Stimulated activated CD8-positive, alpha-beta memory T cell treated with anti-CD3 and anti-CD28 coated beads, Interleukin-7, amount 100 ng/mL, for 24 hours (primary cell): ENCODE measurements around the gene DMBT1.

Experiments used
- DNase-seq: peaks from one replicate; pipeline ENCODE4 v3.0.0-alpha.2; 2020; ENCODE audit warnings: low read depth

The DMBT1 gene

DNA sequence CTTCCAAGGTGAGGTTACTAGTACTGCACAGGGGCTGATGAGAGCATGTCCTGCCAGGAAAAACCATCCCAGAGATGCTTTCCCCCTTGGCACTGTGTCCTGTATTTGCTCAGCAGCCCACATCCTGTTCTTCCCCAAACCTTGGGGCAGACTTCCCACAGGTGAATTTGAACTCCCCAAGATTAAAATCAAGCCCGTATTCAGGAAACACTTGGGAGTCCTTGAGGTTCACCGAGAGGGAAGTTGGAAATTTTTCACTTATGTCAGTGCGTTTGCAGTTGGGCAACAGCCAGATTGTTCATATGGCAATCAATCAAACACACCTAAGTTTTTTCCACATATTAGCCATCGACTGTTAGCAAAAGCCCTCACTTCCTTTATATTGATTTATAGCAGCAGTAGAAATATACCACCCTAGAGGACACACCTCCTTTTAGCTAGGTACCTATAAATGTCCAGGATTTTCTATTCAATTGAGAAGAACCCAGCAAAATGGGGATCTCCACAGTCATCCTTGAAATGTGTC is at the start of gene DMBT1:
DMBT1 (plus strand) TSS at position 476 of the 526 bp plus-strand sequence; CDS start at position 493, 17 bp downstream.
- DNase-seq = no peak

DNA sequence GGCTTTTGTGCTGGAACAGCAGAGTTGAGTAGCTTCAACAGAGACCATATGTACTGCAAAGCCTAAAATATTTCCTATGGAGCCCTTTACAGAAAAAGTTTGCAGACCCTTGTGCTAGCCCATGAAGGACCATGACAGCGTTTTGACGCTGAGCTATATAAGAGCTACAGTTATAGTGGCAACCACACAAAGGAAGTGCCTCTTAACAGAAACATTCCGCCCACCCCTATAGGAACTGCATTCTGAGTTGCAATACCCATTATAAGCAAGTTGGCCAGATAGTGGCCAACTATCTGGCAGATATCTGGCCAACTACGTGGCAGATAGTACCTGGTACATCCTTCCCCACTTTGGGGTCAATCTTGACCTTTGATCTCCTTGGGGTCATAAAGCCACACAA is 47.5 kb upstream of the DMBT1 start:
- no peak for DNase-seq

DNA sequence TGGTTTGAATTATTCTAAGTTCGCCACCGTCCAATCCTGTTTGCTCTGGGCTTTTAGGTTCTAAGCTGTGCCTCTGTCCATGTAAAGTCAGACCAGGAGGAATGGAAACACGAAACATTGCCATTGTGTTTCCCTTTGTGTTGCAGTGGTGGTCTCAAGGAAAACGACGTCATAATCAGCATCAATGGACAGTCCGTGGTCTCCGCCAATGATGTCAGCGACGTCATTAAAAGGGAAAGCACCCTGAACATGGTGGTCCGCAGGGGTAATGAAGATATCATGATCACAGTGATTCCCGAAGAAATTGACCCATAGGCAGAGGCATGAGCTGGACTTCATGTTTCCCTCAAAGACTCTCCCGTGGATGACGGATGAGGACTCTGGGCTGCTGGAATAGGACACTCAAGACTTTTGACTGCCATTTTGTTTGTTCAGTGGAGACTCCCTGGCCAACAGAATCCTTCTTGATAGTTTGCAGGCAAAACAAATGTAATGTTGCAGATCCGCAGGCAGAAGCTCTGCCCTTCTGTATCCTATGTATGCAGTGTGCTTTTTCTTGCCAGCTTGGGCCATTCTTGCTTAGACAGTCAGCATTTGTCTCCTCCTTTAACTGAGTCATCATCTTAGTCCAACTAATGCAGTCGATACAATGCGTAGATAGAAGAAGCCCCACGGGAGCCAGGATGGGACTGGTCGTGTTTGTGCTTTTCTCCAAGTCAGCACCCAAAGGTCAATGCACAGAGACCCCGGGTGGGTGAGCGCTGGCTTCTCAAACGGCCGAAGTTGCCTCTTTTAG is 46.3 kb upstream of the DMBT1 start:
- no peak for DNase-seq

DNA sequence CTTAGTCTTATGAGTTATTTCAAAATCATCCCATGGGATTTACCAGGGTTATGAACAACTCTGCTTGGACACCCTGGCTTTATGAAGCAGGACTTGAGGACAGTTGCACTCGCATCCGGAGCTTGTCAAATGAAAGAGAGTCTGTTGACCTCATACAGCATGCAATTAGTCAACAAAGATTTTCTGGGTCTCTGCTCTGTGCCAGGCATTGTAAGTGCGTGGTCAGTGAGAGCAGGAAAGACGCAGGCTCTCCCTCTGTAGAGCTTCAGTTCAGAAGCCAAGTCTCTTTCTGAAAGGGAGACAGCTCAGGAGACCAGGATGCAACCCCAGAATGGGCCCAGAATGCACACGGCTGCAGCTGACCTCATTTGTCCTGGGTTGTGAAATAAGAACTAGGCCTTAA is 45.5 kb upstream of the DMBT1 start:
- DNase-seq = no peak

DNA sequence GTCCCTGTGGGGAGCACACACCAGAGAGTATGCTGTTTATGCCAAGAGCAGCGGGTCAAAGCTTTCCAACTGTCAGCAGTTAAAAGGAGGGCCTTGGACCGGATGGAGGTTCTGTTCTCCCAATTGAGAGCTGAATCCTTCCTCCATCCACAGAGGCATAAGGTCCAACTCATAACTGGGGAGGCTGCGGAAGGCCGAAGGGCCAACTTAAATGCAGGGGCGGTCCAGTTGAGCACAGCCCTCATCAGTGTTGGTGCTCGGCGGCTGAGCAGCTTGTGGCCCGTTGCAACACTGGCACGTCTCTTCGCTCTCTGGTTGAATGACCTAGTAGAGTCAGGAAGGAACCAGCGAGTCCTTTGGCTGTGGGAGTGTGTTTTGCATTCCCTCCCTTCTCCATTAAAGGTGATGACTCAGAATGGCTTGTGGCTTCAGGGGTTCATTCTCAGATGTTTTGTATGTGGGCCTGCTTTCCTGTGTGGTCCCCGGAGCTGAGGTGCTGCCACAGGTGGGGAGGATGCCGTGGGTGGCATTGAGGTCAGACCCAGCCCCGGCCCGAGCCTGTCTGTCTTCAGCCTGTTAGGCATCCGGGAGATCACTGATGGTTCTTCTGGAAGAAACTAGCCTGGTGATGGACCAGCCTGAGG is 44.8 kb upstream of the DMBT1 start:
- DNase-seq = peak; percentile 6

DNA sequence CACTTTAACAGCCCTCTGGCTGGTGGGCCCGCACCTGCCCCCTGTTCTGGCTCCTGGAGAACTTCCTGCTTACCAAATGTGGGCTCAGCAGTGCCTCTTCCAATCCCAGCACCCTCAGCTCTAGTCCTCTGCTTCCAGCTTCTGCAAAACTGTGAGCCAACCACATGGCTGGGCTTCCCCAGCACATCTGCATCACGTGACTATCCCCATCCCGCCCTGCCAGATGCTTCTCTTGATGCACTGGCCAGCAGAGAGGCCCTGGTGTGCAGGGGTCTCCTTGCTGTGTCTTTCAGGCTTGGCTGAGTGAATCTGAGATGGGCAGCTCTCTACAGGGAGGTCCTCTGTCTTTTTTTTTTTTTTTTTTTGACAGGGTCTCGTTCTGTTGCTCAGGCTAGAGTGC is 43.8 kb upstream of the DMBT1 start:
- DNase-seq = no peak

DNA sequence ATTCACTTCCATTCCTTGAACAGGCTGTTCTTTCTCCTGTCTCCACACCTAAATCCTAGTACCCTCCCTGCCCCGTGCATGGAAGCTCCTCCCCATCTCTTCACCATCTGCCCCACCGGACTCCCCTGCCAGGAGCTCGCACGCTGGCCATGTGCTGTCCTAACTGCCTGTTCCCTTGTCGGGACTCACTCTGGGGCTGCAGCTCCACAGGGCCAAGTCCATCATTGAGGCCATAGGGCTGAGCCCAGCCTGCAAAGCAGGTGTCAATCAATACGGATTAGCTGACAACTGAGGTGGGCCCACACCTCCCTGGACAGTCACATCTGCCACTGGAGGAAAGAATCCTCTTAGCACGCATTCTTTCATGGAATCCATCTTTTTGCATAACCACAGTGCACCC is 41.4 kb upstream of the DMBT1 start:
- no peak for DNase-seq

DNA sequence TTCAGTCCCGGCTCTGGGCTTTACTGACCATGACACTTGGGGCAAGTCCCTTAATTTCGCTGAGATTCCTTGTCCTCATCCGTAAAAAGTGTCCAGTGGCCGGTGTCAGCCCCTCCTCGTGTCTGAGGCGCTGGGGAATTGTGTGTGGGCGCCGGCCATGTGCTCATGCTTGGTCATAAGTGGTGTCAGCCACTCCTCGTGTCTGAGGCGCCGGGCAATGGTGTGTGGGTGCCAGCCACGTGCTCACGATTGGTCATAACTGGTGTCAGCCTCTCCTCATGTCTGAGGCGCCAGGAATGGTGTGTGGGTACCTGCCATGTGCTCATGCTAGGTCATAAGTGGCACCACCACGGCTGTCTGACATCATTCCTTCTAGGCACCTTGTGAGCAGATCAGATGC is 40.7 kb upstream of the DMBT1 start:
- no peak for DNase-seq

DNA sequence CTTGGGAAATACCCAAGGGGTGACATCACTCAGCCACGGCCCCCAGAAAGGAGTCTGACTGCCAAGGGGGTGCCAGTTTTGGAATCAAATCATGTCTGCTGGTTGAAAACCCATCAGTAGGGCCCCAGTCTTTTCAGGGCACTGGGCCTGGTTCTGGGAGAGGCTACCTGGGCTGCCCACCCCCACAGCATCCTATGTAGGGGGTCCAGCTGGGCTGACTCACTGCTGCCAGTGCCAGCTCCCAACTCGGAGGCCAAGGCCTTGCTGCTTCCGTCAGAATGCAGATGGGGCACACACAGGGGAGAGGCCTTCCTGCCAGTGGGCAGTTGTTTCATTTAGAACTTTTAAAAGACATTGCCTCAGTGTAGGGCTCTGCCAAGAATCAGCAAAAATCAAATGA is 39.5 kb upstream of the DMBT1 start:
- no peak for DNase-seq

DNA sequence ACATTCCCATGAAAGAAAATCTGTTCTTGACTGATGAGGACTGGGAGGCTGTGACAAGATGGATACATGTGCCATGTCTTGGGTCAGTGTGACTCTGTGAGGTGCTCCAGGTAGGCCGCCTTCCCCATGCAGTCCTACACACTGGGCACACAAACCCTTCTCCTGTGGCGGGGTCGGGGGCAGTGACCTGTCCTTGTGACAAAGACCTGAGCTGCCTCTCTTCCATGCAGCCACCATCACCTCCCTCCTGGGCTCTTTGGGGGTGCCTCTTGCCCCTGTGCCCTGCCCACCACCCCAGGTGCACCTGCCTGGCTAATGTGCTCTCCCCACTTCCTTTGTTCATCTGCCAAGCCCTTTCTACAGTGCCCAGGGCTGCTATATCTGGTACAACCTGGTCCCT is 35.7 kb upstream of the DMBT1 start:
- no peak for DNase-seq

DNA sequence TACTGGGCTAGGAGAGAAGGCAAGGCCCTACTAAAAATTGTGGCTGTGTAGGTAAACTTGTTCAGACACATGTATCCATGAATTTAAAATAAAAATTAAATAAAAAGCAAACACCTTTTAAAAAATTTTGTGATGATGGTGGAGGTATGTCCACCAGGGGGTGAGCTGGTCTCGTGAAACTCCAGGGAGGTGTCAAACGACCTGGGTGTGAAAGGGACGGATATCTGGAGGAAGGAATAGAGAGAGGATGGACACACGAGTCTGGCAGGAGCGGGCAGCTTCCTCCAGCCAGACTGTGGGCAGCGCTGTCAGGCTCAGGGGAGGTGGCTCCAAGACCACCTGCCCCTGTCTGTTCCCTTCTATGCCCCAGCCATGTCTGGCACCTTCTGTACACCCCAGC is 34.8 kb upstream of the DMBT1 start:
- DNase-seq = no peak

DNA sequence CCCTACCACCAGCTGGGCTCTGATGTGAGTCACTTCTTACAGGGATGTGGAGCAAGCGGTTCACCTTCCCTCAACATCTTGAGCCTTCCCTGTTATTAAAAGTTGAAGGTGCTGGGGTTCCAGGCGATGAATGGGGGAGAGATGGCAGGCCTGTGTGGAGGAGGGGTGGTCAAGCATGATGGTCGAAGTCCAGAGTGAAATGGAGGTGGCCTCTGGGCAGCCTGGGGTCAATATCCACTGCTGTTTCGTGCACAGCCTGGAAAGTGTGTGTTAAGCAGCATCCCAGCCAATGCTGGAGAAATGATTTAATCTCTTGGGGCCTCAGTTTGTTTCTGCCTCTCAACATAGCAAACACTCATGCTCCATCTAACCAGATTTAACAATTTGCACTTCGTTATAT is 33.7 kb upstream of the DMBT1 start:
- DNase-seq = no peak

DNA sequence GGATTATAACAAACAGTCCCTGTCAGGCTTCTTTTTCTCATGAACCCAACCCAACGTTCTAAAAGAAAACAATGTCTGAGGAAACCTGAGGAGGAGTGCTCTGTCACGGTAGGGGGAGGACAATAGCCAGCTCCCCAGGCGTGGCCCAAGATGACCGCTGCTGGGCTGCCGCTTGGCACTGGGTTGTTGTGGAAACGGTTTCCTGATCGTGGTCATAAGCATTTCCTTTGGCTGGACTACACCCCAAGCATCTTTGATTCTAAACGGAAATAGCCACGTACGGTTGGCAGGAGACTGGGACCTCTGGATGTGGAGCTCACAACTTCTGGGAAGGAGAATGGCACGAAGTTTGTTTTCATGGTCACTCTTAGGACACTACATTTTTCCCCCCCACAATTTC is 30.4 kb upstream of the DMBT1 start:
- no peak for DNase-seq

DNA sequence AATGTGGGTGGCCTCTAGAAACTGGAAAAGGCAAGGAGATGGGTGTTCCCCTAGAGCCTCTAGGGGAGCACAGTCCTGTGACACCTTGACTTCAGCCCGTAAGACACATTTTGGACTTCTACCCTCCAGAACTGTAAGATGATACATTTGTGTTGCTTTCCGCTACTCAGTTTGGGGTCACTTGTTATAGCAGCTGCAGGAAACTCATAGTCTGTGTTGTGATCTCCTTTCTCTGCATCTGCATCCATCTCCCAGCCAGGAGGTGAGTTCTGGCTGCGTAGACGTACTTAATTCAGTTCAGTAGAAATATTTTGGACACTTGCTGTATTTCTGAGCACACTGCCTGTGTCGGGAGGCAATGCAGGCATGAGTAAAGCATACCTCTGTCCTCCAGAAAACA is 29.3 kb upstream of the DMBT1 start:
- no peak for DNase-seq

DNA sequence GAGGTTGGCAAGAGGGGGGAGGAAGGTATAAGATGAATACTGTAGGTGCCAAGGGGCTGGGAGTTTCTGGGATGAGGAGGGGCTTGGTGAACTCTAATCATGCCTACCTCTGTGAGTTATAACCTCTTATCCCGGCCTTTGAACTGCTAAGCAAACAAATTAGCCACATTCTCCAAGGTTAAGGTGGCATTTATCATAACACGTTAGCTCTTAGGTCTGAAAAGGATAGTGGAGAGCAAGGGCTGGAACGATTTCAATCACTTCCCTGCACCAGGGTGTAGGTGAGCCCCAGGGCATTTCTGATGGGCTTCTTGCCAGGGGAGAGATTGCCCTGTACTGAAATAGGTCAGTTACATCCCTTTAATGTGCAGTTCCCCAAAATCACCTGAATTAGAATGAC is 28.6 kb upstream of the DMBT1 start:
- no peak for DNase-seq

DNA sequence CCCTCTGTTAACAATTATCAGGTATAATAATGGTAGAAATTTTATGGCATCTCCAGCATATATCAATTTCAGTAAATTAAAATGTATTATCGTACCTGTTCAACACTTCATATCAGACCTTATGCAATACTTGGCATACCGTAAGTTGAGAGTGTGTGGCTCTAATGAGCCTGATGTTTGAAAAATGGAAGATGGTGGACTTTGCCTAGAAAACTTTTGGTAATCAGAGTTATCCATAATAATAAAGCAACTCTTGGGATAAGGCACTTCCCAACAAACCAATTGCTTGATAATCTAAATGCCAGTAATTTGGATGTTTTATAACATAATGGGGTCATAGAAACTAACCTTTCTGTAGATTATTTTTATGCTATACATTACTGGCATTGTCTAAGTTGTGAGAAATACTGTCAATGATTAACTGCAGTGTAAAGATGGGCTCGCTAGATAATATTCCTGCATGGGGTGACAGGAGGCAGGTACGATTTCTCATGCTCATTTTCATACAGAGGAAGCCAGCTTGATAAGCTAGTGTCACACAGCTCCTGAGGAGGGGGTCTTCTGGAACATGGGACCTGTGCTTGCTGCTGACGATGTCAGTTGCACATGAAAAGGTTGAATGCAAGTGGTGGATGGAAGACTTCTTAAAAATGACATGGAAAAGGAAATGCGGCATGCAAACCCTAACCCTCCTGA is 27.8 kb upstream of the DMBT1 start:
- DNase-seq = no peak

DNA sequence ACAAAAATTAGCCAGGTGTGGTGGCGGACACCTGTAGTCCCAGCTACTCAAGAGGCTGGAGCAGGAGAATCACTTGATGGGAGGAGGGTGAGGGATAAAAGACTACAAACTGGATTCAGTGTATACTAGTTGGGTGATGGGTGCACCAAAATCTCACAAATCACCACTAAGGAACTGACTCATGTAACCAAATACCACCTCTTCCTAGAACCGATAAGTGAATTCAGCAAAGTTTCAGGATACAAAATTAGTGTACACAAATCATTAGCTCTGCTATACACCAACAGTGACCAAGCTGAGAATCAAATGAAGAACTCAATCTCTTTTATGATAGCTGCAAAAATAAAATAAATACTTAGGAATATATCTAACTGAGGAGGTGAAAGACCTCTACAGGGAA is 23.0 kb upstream of the DMBT1 start:
- no peak for DNase-seq

DNA sequence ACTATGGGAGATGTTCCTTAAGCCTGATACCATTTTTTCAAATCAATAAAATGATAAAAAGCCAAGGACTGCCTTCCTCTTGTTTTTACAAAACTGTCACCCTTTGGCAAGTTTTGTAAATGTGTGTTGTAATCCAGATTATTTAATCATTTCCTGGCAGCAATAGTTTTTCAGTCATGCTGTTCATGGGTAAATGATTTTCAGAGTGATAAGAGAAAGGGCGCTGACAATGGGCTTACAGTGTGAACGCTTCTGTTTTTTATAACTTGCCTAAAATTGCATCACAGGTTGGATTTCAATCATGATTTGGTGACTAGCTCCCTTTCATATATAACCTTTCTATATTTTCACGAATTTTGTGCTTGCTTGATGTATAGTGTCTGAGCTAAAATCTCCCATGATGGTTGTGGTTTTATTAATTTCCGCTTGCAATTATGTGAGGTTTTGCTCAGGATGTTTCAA is 19.0 kb upstream of the DMBT1 start:
- DNase-seq = no peak

DNA sequence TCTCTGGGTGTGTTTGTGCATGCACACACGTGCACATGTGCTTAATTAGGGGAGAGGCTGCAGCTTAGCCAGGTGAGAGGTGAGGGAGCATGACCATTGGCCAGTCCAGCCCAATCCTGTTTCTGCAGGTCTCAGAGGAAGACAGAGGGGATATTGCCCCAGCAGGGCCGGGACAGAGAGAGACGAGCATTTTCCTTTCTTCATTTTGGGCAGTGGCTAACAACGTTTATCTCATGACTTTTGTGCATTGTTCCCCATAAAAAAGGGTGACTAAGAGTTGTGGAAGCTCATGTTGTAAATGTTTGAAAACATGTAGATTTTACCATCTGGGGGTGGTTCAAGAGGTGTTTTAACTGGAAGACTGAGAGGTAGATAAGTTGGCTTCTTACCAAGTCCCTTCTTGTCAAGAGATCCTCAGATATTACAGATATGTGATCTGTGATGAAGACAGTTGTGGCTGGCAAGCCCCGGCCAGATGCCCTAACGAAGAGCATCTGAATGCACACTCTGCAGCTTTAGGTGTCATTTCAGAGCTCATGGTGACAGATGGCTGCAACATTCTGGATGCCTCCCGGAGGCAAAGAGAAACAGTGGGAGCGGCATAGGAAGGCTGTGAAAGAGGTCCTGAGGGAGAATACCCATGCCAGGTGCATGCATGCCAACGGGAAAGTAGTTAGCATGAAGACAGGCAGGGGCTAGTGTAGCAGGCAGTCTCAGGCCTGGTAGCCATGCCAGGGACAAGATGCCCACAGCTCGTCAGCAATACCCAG is 16.7 kb upstream of the DMBT1 start:
- DNase-seq = no peak

DNA sequence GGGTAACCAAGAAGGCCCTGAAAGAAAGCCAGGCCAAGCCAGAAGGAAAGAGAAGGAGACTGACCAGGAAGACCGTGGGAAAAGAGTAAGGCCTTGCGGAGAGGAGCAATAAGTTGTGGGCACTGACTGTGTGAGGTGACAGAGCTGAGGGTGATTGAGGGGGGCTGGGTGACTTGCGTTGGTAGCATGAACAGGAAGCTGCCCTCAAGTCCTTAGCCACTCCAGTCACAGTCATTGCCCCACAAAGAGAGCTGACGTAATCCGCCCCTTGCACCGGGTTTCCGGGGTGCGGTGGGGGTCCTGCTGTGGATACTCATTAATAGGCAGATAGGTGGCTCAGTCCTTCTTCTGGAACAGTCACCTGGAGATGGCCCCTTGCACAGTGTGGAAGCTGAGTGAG is 16.1 kb upstream of the DMBT1 start:
- no peak for DNase-seq

DNA sequence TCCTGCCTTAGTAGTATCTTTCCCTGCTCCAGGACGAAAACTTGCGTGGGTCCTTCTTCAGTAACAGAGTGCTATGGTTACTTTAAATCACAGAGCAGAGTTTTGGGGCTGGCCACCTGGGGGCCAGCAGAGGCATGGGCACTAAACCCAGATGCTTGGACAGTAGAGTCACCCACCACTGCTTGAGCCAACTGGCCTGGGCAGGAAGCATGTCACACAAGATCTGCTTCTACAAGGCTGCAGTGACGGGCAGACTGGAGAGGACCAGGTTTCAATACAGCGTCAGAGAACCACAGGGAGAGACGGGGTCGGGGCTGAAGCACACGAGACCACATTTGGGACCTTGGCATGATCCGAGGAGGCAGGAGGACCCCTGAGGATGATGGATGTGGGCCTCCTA is 14.3 kb upstream of the DMBT1 start:
- DNase-seq = no peak

DNA sequence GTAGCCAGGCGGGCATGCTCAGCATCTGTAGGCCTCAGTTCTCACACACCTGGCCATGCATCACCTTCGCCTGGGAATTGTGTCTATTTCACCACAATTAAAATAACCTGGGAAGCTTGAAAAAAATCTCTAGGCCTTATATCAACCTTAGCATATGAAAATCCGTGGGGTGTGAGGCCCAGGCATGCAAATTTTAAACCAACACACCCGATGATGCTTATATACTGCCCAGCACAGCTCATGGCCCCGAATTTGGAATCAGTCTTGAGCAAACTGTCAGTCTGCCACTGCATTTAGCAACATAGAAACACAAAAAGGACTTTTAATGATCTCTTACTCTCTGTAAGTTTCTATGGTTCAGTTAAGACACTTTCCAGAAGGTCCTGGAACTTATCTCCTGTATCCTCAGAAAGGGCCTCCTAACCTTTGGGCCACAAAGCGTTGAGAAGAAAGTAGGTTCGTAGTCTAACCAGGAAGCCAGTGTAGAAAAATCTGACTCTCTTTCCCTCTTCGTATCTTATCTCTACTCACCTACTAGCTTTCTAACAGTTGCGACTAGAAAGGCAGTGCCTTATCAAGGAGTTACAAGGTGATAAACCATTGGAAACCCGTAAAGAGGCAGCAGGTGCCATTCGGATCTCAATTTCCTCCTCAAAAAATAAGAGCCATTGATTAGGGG is 12.0 kb upstream of the DMBT1 start:
- DNase-seq = no peak
